Activated T-cell treated with anti-CD3 and anti-CD28 coated beads, Interleukin-2, amount 50 U/mL, for 72 hours (primary cell): ENCODE data around the gene STAG3. TPM values are rescaled to one million over a fixed set of nuclear protein-coding genes. Genes with fewer than 3 reads are reported as not detected.
"Not testable (repeated sequence)": the region's sequence is repeated elsewhere in the genome, so short reads cannot be mapped to it uniquely, and the experiment has no call there.

ENCODE experiments used
- ATAC-seq, 2 donors: fragments of 150-1000 bp; cut with Tn5 transposase; replicated peaks in 1 of 2; 2 replicates each; pipeline ENCODE4 v1.10.0; 2021; ENCODE audit warnings: moderate library complexity in 2 of 2, mild to moderate bottlenecking in 1 of 2
- DNase-seq, 2 donors: peaks; one replicate each; pipeline ENCODE4 v3.0.0; 2021 to 2022; ENCODE audit warnings: mixed read lengths in 1 of 2
- H3K27ac Mint-ChIP-seq: one replicate; pipeline ENCODE4 v1.8.0; 2022; ENCODE audit warnings: mild to moderate bottlenecking, moderate library complexity, mixed read lengths
- H3K27me3 Mint-ChIP-seq: one replicate; pipeline ENCODE4 v1.8.0; 2022; ENCODE audit warnings: low read depth, mixed read lengths
- H3K36me3 Mint-ChIP-seq, 2 donors: one replicate each; pipeline ENCODE4 v1.8.0; 2022; ENCODE audit warnings: mixed read lengths in 2 of 2, mild to moderate bottlenecking in 1 of 2; ENCODE audit not compliant: insufficient read depth in 2 of 2
- H3K4me1 Mint-ChIP-seq: one replicate; pipeline ENCODE4 v1.8.0; 2022; ENCODE audit warnings: low read depth, mixed read lengths
- H3K4me3 Mint-ChIP-seq, 2 donors: one replicate each; pipeline ENCODE4 v1.8.0; 2022; ENCODE audit warnings: mild to moderate bottlenecking in 2 of 2, mixed read lengths in 2 of 2, moderate library complexity in 2 of 2
- H3K9me3 Mint-ChIP-seq, 2 donors: one replicate each; pipeline ENCODE4 v1.8.0; 2022; ENCODE audit warnings: mixed read lengths in 2 of 2
- total RNA-seq, 2 donors: library from RNA; stranded (reverse); gene quantifications; one replicate each; pipeline ENCODE4 v1.2.3, GENCODE V29; 2022

Gene STAG3
- total RNA-seq, 2 donors from 2014 or later, result 103 to 121 TPM

- H3K27me3 Mint-ChIP-seq, H3K9me3 Mint-ChIP-seq, H3K27ac Mint-ChIP-seq, H3K4me3 Mint-ChIP-seq, DNase-seq: not testable (repeated sequence)
- peak; percentile 11 to 13 for ATAC-seq
- Mint-ChIP-seq H3K4me1 (peaks cover 36% of the 10 kb centered on the region), H3K36me3 (peaks cover 12 to 19% of the 10 kb centered on the region in 2 donors)
Observed at GRCh38 chr7:100234660-100235317, 57.1 kb downstream of the STAG3 start.

DNA sequence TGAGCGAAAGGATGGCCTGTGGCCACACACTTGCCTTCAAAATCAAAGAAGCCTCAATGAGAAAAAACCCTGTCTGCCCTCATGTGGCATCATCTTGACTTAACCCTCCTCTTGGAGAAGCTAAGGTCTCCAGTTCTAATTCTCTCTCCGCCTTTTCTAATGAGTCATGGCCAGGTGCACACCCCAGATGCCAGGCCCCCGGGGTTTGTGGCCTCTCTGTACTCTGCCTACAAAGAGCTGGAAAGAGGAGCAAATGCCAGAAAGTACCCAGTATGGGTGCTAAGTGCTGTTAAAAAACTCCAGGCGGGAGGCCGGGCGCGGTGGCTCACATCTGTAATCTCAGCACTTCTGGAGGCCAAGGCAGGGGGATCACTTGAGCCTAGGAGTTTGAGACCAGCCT is 62.3 kb downstream of the STAG3 start:
- H3K9me3 Mint-ChIP-seq, DNase-seq, H3K27me3 Mint-ChIP-seq, H3K36me3 Mint-ChIP-seq, ATAC-seq, H3K27ac Mint-ChIP-seq, H3K4me3 Mint-ChIP-seq: not testable (repeated sequence)
- H3K4me1 Mint-ChIP-seq, result peaks cover 43% of the 10 kb centered on the region

GRCh38 chr7:100243385-100243784 is 65.7 kb downstream of the STAG3 start:
- DNase-seq, result peak; percentile 75 to 78
- not testable (repeated sequence) for H3K27me3 Mint-ChIP-seq

GRCh38 chr7:100244988-100245605 is 67.4 kb downstream of the STAG3 start:
- not testable (repeated sequence) for H3K4me3 Mint-ChIP-seq, DNase-seq, ATAC-seq, H3K27me3 Mint-ChIP-seq, H3K9me3 Mint-ChIP-seq, H3K36me3 Mint-ChIP-seq
- Mint-ChIP-seq H3K4me1 (peaks cover 33% of the 10 kb centered on the region), H3K27ac (peak overlapping the region; percentile 14)

More at GRCh38 chr7:100243385-100243784, 65.7 kb downstream of the STAG3 start:
- H3K36me3 Mint-ChIP-seq, H3K9me3 Mint-ChIP-seq: not testable (repeated sequence)
- peak overlapping the region; percentile 19 to 58 for H3K4me3 Mint-ChIP-seq
- peak overlapping the region; percentile 32 for H3K27ac Mint-ChIP-seq
- peak; percentile 87 to 96 for ATAC-seq
- H3K4me1 Mint-ChIP-seq, result peaks cover 38% of the 10 kb centered on the region

DNA sequence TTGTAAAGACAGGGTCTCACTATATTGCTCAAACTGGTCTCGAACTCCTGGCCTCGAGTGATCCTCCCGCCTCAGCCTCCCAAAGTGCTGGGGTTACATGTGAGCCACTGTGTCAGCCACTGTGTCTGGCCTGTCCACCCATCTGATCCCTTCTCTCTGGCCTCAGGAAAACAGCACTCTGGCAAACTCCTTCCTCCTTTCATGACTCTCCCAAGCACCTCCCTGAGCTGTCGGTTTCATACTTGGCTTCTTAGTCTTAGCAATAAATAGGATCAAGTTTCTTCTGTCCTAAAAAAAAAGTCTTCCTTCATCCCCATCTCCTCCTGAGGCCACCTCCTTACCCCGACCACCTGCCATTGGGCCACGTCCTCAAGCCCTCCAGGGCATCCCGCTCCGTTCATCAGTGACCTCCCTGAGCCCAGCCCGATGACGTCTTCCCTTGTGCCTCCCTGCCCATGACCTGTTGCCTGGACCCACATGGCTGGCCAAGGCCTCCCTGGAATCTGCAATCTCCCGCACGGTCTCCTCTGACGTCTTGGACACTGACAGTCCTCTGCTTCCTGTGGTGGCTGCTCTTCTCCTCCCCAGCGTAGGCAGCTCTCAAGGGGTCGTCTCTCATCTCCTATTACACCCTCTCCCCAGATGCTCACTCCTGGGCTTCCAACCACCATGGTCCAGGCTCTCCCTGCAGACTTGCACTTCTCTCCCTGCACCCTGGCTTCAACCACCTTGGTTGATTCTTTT is 68.6 kb downstream of the STAG3 start:
- Mint-ChIP-seq H3K27ac (peak overlapping the region; percentile 66), H3K4me1 (peaks cover 31% of the 10 kb centered on the region)
- not testable (repeated sequence) for H3K36me3 Mint-ChIP-seq, DNase-seq, ATAC-seq, H3K4me3 Mint-ChIP-seq, H3K27me3 Mint-ChIP-seq, H3K9me3 Mint-ChIP-seq

DNA sequence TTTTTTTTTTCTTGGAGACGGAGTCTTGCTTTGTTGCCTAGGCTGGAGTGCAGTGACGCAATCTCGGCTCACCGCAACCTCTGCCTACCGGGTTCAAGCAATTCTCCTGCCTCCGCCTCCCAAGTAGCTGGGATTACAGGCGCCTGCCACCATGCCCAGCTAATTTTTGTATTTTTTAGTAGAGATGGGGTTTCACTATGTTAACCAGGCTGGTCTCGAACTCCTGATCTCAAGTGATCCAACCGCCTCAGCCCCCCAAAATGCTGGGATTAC is 69.1 kb downstream of the STAG3 start:
- H3K36me3 Mint-ChIP-seq, H3K4me3 Mint-ChIP-seq, ATAC-seq, H3K9me3 Mint-ChIP-seq, H3K27me3 Mint-ChIP-seq, DNase-seq: not testable (repeated sequence)
- Mint-ChIP-seq H3K27ac (peak overlapping the region; percentile 66), H3K4me1 (peaks cover 31% of the 10 kb centered on the region)

- Mint-ChIP-seq H3K4me3 (no peak overlapping the region), H3K27me3 (no peaks in the 10 kb centered on the region), H3K9me3 (no peaks in the 10 kb centered on the region), H3K4me1 (peaks cover 29% of the 10 kb centered on the region), H3K36me3 (no peaks in the 10 kb centered on the region), H3K27ac (no peak overlapping the region)
- DNase-seq (no peak), ATAC-seq (no peak)
Observed at GRCh38 chr7:100247152-100247757, 69.5 kb downstream of the STAG3 start.

- Mint-ChIP-seq H3K36me3 (no peaks in the 10 kb centered on the region), H3K27me3 (no peaks in the 10 kb centered on the region), H3K9me3 (no peaks in the 10 kb centered on the region), H3K27ac (no peak overlapping the region), H3K4me1 (peaks cover 17% of the 10 kb centered on the region), H3K4me3 (no peak overlapping the region)
- DNase-seq, result no peak
- ATAC-seq, result no peak
Observed at GRCh38 chr7:100248483-100248882, 70.8 kb downstream of the STAG3 start.

- Mint-ChIP-seq H3K27ac (no peak overlapping the region), H3K36me3 (no peaks in the 10 kb centered on the region), H3K4me3 (no peak overlapping the region), H3K4me1 (no peaks in the 10 kb centered on the region), H3K9me3 (no peaks in the 10 kb centered on the region), H3K27me3 (no peaks in the 10 kb centered on the region)
- ATAC-seq (no peak), DNase-seq (no peak)
Observed at GRCh38 chr7:100257017-100257416, 79.3 kb downstream of the STAG3 start.

DNA sequence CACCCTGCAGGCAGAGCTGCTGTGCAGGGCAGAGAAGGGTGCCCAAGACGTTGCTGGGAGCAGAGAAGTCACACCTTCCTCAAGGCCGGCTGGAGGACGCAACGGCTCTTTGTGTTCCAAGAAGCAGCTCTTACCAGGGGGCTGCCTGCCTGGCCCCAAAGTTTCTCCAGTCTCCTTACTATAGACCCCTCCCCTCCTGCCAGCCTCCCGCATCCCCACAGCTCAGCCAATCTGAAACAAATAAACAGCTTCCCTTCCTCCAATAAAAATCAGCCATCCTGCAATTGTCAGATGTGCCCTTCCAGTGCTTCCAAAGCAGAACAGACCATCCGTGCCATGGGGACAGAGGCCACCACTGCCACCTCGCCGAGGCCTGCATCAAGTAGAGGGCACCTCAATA is 82.3 kb downstream of the STAG3 start:
- H3K4me3 Mint-ChIP-seq, ATAC-seq, H3K9me3 Mint-ChIP-seq, DNase-seq, H3K27me3 Mint-ChIP-seq, H3K4me1 Mint-ChIP-seq, H3K36me3 Mint-ChIP-seq, H3K27ac Mint-ChIP-seq: not testable (repeated sequence)

DNA sequence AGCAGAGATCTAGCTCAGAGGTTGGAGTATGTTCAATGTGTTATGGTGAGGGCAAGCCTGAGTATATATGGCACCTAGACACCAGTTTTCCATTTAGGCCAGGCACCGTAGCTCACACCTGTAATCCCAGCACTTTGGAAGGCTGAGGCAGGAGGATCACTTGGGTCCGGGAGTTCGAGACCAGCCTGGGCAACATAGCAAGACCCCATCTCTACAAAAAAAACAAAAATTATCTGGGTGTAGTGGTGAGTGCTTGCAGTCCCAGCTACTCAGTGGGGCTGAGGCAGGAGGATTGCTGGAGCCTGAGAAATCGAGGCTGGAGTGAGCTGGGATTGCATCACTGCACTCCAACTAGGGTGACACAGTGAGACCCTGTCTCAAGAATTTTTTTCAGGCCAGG is 85.2 kb downstream of the STAG3 start:
- not testable (repeated sequence) for ATAC-seq

More for the DNA sequence above, 85.2 kb downstream of the STAG3 start:
- not testable (repeated sequence) for H3K36me3 Mint-ChIP-seq, DNase-seq, H3K9me3 Mint-ChIP-seq, H3K27me3 Mint-ChIP-seq, H3K4me1 Mint-ChIP-seq, H3K27ac Mint-ChIP-seq, H3K4me3 Mint-ChIP-seq
